ENCODE measurements around the gene TNFRSF4.

GRCh38 chr1:1259119-1259488, 45.2 kb upstream of the TNFRSF4 start:
- TF ChIP-seq MTA2 (IDR thresholded peaks at IDR 0.05; ENCODE audit: low read depth) (no peak), YBX1 (IDR thresholded peaks at IDR 0.05) (no peak), YY1 (IDR thresholded peaks at IDR 0.05; ENCODE audit: low read depth, low read length) (no peak), CTCF (IDR thresholded peaks at IDR 0.05 in 2 of 3, conservative IDR thresholded peaks at IDR 0.05 in 1 of 3; ENCODE audit: control insufficient read depth in 2 of 3, extremely low read depth in 1 of 3, insufficient read depth in 1 of 3, low read depth in 3 of 3, low read length in 3 of 3) (no peak)
